Keratinocyte (primary cell): ENCODE results near the gene RFC1.

Source experiments
- CTCF ChIP-seq, 3 experiments: IDR thresholded peaks in 1 of 3; conservative IDR thresholded peaks in 1 of 3; optimal IDR thresholded peaks in 1 of 3; 2 replicates in 2 of 3; 3 replicates in 1 of 3; pipeline versions ENCODE3 to v1.5.1; 2011; ENCODE audit warnings: low read length in 3 of 3, mild to moderate bottlenecking in 3 of 3, moderate library complexity in 2 of 3, control low read depth in 1 of 3, inconsistent platforms in 1 of 3; ENCODE audit not compliant: insufficient read depth in 2 of 3; ENCODE audit errors: extremely low read depth in 1 of 3
- EZH2 ChIP-seq: IDR thresholded peaks from one replicate; pipeline ENCODE4 v1.6.1; 2012; ENCODE audit warnings: inconsistent platforms, mild to moderate bottlenecking, low read length, moderate library complexity

DNA sequence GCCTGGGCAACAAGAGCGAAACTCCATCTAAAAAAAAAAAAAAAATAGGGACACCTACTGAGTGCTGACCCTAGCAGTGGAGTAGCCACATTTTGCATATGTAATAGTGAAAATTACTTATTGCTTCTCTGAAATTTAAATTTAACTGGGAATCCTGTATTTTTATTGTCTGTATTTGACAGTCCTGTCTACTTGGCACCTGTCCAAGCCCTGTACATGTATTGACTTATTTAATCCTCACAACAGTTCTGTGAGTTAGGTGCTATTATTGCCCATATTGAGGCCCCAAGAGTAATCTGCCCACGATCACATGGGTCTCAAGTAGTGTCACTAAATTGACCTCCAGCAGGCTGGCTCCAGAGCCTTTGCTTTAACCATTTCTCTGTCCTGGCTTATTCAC is 102.3 kb downstream of the RFC1 start:
- TF ChIP-seq EZH2 (no peak), CTCF (optimal IDR thresholded peaks at IDR 0.05 in 1 of 3, IDR thresholded peaks at IDR 0.05 in 1 of 3, conservative IDR thresholded peaks at IDR 0.05 in 1 of 3; ENCODE audit: extremely low read depth in 1 of 3, insufficient read depth in 2 of 3, low read length in 3 of 3) (no peak)
